Measurements from ENCODE around the gene C2CD3. TPM values are rescaled to one million over a fixed set of nuclear protein-coding genes. Genes with fewer than 3 reads are reported as not detected.

The C2CD3 gene
- total RNA-seq, 2 donors from 2014 or later: 19.9 to 25.7 TPM

DNA sequence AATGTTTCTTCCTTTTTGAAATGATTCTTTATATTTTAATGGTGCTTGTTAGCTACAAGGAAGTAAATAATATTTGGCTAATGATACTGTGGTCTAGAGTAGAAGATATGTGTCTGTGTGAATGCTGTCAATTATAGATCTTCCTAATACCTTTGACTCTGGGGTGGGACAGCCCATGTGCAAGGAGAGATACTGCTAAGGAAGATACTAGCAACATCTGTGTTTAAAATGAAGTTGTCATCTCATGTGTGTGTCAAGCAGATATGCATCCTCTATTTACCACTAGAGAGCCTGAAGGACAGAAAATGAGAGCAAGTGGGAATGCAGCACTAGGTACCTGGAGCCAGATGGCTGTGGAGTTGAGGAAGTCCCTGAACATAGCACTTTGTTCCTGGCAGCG, 34.4 kb upstream of the C2CD3 start:
- Histone ChIP-seq H3K9me3 (no peaks in the 10 kb centered on the region), H3K9ac (ENCODE audit: low read depth in 2 of 2, low read length in 2 of 2) (no peak overlapping the region), H3K36me3 (no peaks in the 10 kb centered on the region), H3K27ac (no peak overlapping the region), H3K27me3 (no peaks in the 10 kb centered on the region), H3K4me1 (no peaks in the 10 kb centered on the region), H3K4me3 (no peak overlapping the region)
- intact Hi-C loops (cut with DNase I): no loop called here
- TF ChIP-seq, protein P1, sequence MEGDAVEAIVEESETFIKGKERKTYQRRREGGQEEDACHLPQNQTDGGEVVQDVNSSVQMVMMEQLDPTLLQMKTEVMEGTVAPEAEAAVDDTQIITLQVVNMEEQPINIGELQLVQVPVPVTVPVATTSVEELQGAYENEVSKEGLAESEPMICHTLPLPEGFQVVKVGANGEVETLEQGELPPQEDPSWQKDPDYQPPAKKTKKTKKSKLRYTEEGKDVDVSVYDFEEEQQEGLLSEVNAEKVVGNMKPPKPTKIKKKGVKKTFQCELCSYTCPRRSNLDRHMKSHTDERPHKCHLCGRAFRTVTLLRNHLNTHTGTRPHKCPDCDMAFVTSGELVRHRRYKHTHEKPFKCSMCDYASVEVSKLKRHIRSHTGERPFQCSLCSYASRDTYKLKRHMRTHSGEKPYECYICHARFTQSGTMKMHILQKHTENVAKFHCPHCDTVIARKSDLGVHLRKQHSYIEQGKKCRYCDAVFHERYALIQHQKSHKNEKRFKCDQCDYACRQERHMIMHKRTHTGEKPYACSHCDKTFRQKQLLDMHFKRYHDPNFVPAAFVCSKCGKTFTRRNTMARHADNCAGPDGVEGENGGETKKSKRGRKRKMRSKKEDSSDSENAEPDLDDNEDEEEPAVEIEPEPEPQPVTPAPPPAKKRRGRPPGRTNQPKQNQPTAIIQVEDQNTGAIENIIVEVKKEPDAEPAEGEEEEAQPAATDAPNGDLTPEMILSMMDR (IDR thresholded peaks at IDR 0.05): no peak
- no peak for DNase-seq

DNA sequence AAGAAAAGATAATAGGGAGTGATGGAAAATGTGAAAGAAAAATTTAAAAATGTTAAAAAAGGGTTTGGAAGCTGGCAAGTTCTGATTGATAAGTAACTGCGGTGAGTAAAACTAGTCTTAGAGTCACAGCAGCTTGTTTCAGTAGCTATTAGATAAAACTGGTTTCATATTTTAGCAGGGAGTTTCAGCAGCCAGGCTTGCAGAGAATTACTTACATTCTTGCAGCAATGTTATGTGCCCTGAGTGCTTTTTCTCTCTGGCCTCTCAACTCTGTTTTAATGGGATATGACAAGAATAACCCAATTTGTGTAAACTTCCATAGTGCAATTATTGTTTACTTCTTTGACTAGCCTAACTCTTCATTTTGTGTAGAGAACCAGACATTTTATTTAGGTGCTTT, 33.9 kb upstream of the C2CD3 start:
- H3K27ac ChIP-seq: no peak overlapping the region
- no peak overlapping the region for H3K4me3 ChIP-seq
- DNase-seq: no peak
- H3K27me3 ChIP-seq: no peaks in the 10 kb centered on the region
- TF ChIP-seq, protein P1 (IDR thresholded peaks at IDR 0.05): no peak
- intact Hi-C loops (cut with DNase I): no loop called here
- no peak overlapping the region for H3K9ac ChIP-seq (ENCODE audit: low read depth in 2 of 2, low read length in 2 of 2)
- H3K4me1 ChIP-seq: no peaks in the 10 kb centered on the region
- H3K36me3 ChIP-seq: no peaks in the 10 kb centered on the region
- no peaks in the 10 kb centered on the region for H3K9me3 ChIP-seq

DNA sequence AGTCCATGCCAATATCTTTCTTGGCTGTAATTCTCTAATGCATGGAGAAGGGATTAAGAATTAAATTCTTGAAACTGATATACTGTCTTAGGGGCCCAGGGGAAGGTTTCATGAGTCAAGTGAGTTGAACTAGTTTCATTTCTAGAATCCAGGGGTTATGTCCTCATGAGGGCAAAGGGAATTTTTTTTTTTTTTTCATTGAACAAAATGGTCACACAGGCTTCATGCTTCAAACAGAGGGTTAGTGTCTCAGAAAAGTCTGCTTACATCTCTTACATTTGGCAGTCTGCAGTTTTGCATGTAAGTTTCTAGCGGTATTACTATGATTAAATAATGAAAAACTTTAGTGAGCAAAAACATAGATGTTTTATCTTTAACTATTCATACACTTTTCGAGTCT, 33.2 kb upstream of the C2CD3 start:
- DNase-seq: no peak
- H3K9ac ChIP-seq (ENCODE audit: low read depth in 2 of 2, low read length in 2 of 2): no peak overlapping the region
- H3K9me3 ChIP-seq: no peaks in the 10 kb centered on the region
- no peaks in the 10 kb centered on the region for H3K36me3 ChIP-seq
- no peak overlapping the region for H3K4me3 ChIP-seq
- H3K27me3 ChIP-seq: no peaks in the 10 kb centered on the region
- TF ChIP-seq, protein P1 (IDR thresholded peaks at IDR 0.05): no peak
- no peaks in the 10 kb centered on the region for H3K4me1 ChIP-seq
- no peak overlapping the region for H3K27ac ChIP-seq
- intact Hi-C loops (cut with DNase I): no loop called here

DNA sequence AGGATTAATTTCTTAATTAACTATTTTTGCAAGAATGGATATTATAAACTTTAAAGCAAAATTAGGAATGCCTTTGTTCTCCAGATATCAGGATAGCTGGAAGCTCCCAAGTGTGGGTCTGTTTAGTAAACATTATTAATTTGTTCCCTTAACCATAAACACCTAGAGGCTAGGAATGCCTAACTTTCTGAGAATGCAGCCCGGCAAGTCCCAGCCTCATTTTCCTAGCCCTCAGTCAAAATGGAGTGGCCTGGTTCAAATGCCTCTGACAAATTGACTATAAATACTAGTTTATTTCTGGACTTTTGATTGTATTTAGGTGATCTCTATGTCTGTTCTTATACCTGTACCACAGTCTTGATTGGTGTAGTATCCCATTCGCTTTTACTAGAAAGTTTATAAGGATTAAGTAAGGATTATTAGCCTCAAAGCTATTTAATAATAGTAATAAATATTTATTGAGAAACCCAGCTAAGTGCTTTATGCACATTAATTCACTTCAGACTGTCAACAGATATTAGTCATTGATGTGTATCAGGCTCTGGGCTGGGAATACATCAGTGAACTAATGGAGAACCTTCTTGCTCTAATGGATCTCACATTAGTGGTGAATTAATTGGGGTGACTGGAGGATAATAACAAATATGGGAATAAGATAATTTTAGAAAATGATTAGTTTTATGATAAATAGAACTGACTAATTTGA, 26.1 kb upstream of the C2CD3 start:
- no peak for DNase-seq
- no peaks in the 10 kb centered on the region for H3K36me3 ChIP-seq
- H3K9me3 ChIP-seq: no peaks in the 10 kb centered on the region
- H3K9ac ChIP-seq (ENCODE audit: low read depth in 2 of 2, low read length in 2 of 2): no peak overlapping the region
- no peaks in the 10 kb centered on the region for H3K27me3 ChIP-seq
- TF ChIP-seq, protein P1 (IDR thresholded peaks at IDR 0.05): no peak
- H3K4me1 ChIP-seq: no peaks in the 10 kb centered on the region
- H3K4me3 ChIP-seq: no peak overlapping the region
- no peak overlapping the region for H3K27ac ChIP-seq
- intact Hi-C loops (cut with DNase I): no loop called here

DNA sequence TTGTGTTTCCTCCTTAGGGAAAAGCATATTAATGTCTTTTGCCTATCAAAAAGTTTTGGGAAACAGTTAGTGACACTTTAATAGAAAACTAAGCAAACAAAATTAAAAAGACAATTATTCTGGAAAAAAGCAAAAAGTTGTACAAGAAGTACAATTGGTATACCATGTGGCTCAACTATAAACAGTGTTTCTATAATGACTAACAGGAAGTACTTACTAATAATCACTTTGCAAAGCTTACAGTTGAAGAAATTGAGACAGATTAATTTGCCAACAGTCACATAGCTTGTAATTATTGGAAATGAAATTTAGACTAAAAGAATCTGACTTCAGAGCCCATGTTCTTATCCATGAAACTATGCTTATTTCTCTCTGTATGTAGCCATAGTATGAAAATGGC, 25.0 kb upstream of the C2CD3 start:
- no peak overlapping the region for H3K27ac ChIP-seq
- intact Hi-C loops (cut with DNase I): no loop called here
- no peaks in the 10 kb centered on the region for H3K27me3 ChIP-seq
- H3K9ac ChIP-seq (ENCODE audit: low read depth in 2 of 2, low read length in 2 of 2): no peak overlapping the region
- H3K9me3 ChIP-seq: no peaks in the 10 kb centered on the region
- DNase-seq: no peak
- H3K36me3 ChIP-seq: no peaks in the 10 kb centered on the region
- H3K4me1 ChIP-seq: no peaks in the 10 kb centered on the region
- TF ChIP-seq, protein P1 (IDR thresholded peaks at IDR 0.05): no peak
- no peak overlapping the region for H3K4me3 ChIP-seq

All from colonic mucosa (tissue), 4 donors.